Common myeloid progenitor, CD34-positive (primary cell): ENCODE data around the gene HSPB8.

ENCODE experiments used
- CTCF ChIA-PET: fragments of 350-600 bp; sonication (Branson Sonifier 250); formaldehyde crosslinking; loops from one replicate; lab custom pipeline; 2021; ENCODE audit warnings: antibody characterized with exemption; lab: Charles Lee
- POLR2A ChIA-PET: fragments of 350-600 bp; sonication (Branson Sonifier 250); formaldehyde crosslinking; loops from one replicate; lab custom pipeline; 2021; ENCODE audit warnings: antibody characterized with exemption; lab: Charles Lee
- DNase-seq, 3 donors: peaks; one replicate each; pipeline versions ENCODE4 v3.0.0 to v3.0.0-alpha.2; 2013
- H3K27ac ChIP-seq, 2 experiments: 1 replicate in 1 of 2; 2 replicates in 1 of 2; pipeline ENCODE4 v1.7.0; 2013; ENCODE audit warnings: inconsistent platforms in 2 of 2, low read length in 2 of 2, mild to moderate bottlenecking in 2 of 2, low read depth in 1 of 2, moderate library complexity in 1 of 2; ENCODE audit not compliant: severe bottlenecking in 2 of 2, insufficient read depth in 1 of 2, poor library complexity in 1 of 2
- H3K27me3 ChIP-seq, 5 experiments: replicated peaks in 2 of 5; 1 replicate in 3 of 5; 2 replicates in 2 of 5; pipeline versions ENCODE4 v1.6.1 to v1.7.0; 2013; ENCODE audit warnings: low read length in 4 of 5, mild to moderate bottlenecking in 2 of 5, moderate library complexity in 2 of 5, inconsistent platforms in 1 of 5; ENCODE audit not compliant: insufficient read depth in 5 of 5, control insufficient read depth in 4 of 5
- H3K36me3 ChIP-seq, 4 experiments: 1 replicate in 2 of 4; 2 replicates in 2 of 4; pipeline versions ENCODE4 v1.6.1 to v1.7.0; 2013; ENCODE audit warnings: low read length in 3 of 4, control low read depth in 1 of 4, mild to moderate bottlenecking in 1 of 4; ENCODE audit not compliant: control insufficient read depth in 4 of 4, insufficient read depth in 4 of 4
- H3K4me1 ChIP-seq, 4 experiments: 1 replicate in 3 of 4; 2 replicates in 1 of 4; pipeline versions ENCODE4 v1.6.1 to v1.7.1; 2013; ENCODE audit warnings: low read length in 3 of 4, mild to moderate bottlenecking in 3 of 4, control low read depth in 1 of 4, inconsistent platforms in 1 of 4, moderate library complexity in 1 of 4; ENCODE audit not compliant: control insufficient read depth in 4 of 4, insufficient read depth in 4 of 4; ENCODE audit errors: control extremely low read depth in 1 of 4
- H3K4me3 ChIP-seq, 7 experiments: 1 replicate in 4 of 7; 2 replicates in 3 of 7; pipeline versions ENCODE4 v1.5.1 to v1.7.0; 2013; ENCODE audit warnings: mild to moderate bottlenecking in 7 of 7, low read length in 6 of 7, moderate library complexity in 6 of 7, inconsistent platforms in 2 of 7, low read depth in 2 of 7, control low read depth in 1 of 7; ENCODE audit not compliant: insufficient read depth in 4 of 7, control insufficient read depth in 1 of 7; ENCODE audit errors: extremely low read depth in 1 of 7
- H3K9me3 ChIP-seq, 5 experiments: 1 replicate in 4 of 5; 2 replicates in 1 of 5; pipeline versions ENCODE4 v1.6.1 to v1.7.1; 2013; ENCODE audit warnings: low read length in 4 of 5, mild to moderate bottlenecking in 2 of 5, inconsistent platforms in 1 of 5, low read depth in 1 of 5, moderate library complexity in 1 of 5; ENCODE audit not compliant: control insufficient read depth in 4 of 5, insufficient read depth in 2 of 5; ENCODE audit errors: control extremely low read depth in 1 of 5
- WGBS: methylation state at CpG from one replicate; pipeline ENCODE4 v1.1.5; 2013; ENCODE audit not compliant: insufficient coverage; 5-methylcytosine and 5-hydroxymethylcytosine counted together

Gene HSPB8

DNA sequence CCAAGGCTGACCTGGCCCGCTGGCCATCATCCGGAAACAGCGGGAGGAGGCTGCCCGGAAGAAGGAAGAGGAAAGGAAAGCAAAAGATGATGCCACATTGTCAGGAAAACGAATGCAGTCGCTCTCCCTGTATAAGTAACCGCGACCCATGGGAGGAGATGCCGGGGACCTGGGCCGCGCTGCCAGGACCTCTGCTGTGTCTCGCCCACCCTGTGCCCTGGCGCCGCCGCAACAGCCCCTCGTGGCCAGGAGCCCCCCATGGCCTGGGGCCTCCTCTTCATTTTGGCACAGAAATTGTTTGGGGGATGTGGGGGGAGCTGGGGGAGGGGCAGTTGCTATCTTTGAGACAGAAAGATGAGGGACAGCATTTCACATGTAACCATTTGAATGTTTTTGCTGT is 16.5 kb downstream of the HSPB8 start:
- Histone ChIP-seq H3K4me3 (no peak overlapping the region), H3K27me3 (no peaks in the 10 kb centered on the region), H3K9me3 (no peaks in the 10 kb centered on the region), H3K36me3 (no peaks in the 10 kb centered on the region), H3K27ac (no peak overlapping the region), H3K4me1 (no peaks in the 10 kb centered on the region)
- WGBS: 98% methylated on average over 10 of the region's 16 CpGs
- no peak for DNase-seq
- ChIA-PET CTCF (no interaction called here), POLR2A (no interaction called here)

GRCh38 chr12:119198440-119198839 is 19.7 kb downstream of the HSPB8 start:
- Histone ChIP-seq H3K27ac (no peak overlapping the region), H3K27me3 (no peaks in the 10 kb centered on the region), H3K4me3 (no peak overlapping the region), H3K36me3 (no peaks in the 10 kb centered on the region), H3K4me1 (no peaks in the 10 kb centered on the region), H3K9me3 (no peaks in the 10 kb centered on the region)
- POLR2A ChIA-PET: no interaction called here
- 95% methylated on average over 2 of the region's 2 CpGs for WGBS
- CTCF ChIA-PET: no interaction called here
- no peak for DNase-seq

- no peak for DNase-seq
- H3K4me3 ChIP-seq: no peak overlapping the region
Measured at GRCh38 chr12:119200601-119201000, 21.9 kb downstream of the HSPB8 start.

GRCh38 chr12:119201789-119202543 is 23.2 kb downstream of the HSPB8 start:
- Histone ChIP-seq H3K9me3 (no peaks in the 10 kb centered on the region), H3K4me3 (no peak overlapping the region), H3K36me3 (no peaks in the 10 kb centered on the region), H3K27ac (no peak overlapping the region), H3K4me1 (no peaks in the 10 kb centered on the region), H3K27me3 (no peaks in the 10 kb centered on the region)
- no peak for DNase-seq
- ChIA-PET POLR2A (no interaction called here), CTCF (interaction anchor here (0.9 kb wide), 1 partner anchor 56 kb away, joined by 3 read pairs; no protein-coding TSS in a partner anchor)
- WGBS: 86% methylated on average over 5 of the region's 9 CpGs

More at GRCh38 chr12:119200601-119201000, 21.9 kb downstream of the HSPB8 start:
- no peaks in the 10 kb centered on the region for H3K27me3 ChIP-seq
- WGBS: 100% methylated on average over 3 of the region's 4 CpGs
- H3K27ac ChIP-seq: no peak overlapping the region
- no peaks in the 10 kb centered on the region for H3K4me1 ChIP-seq
- no peaks in the 10 kb centered on the region for H3K36me3 ChIP-seq
- ChIA-PET POLR2A (no interaction called here), CTCF (interaction anchor here (0.9 kb wide), 1 partner anchor 58 kb away, joined by 3 read pairs; no protein-coding TSS in a partner anchor)
- H3K9me3 ChIP-seq: no peaks in the 10 kb centered on the region

- ChIA-PET CTCF (no interaction called here), POLR2A (no interaction called here)
- WGBS: 70% methylated on average over 2 of the region's 2 CpGs
- Histone ChIP-seq H3K27ac (no peak overlapping the region), H3K4me1 (no peaks in the 10 kb centered on the region), H3K27me3 (no peaks in the 10 kb centered on the region), H3K4me3 (no peak overlapping the region), H3K36me3 (no peaks in the 10 kb centered on the region), H3K9me3 (no peaks in the 10 kb centered on the region)
- no peak for DNase-seq
Measured at GRCh38 chr12:119202544-119202943, 23.8 kb downstream of the HSPB8 start.

DNA sequence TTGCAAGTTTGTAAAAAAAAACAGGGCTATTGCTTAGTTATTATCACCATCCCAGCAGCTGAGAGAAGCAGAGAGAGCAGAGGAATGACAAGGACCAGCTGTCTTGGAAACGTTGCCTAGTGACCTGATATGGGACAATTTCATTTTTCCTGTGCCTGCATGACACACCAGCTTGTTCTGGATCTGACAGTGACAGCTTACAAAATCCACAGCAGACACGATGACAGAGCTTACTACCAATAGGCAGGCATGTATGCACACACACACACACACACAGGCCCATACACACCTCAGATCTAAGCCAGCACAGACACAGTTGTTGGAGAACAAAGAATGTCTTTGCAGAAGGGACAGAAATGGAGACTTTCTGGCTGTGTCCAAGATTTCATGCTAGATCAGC is 25.4 kb downstream of the HSPB8 start:
- H3K36me3 ChIP-seq: no peaks in the 10 kb centered on the region
- CTCF ChIA-PET: no interaction called here
- H3K27me3 ChIP-seq: peaks cover 0 to 2% (median 0%) of the 10 kb centered on the region in 5 experiments
- POLR2A ChIA-PET: no interaction called here
- H3K4me1 ChIP-seq: no peaks in the 10 kb centered on the region
- 75% methylated on average over 1 of the region's 2 CpGs for WGBS
- no peak overlapping the region for H3K4me3 ChIP-seq
- DNase-seq: no peak
- H3K9me3 ChIP-seq: no peaks in the 10 kb centered on the region
- H3K27ac ChIP-seq: no peak overlapping the region

GRCh38 chr12:119204671-119205285 is 26.0 kb downstream of the HSPB8 start:
- Histone ChIP-seq H3K27ac (no peak overlapping the region), H3K4me1 (no peaks in the 10 kb centered on the region), H3K9me3 (no peaks in the 10 kb centered on the region), H3K36me3 (no peaks in the 10 kb centered on the region), H3K27me3 (peaks cover 0 to 2% (median 0%) of the 10 kb centered on the region in 5 experiments), H3K4me3 (no peak overlapping the region)
- DNase-seq: no peak
- ChIA-PET POLR2A (no interaction called here), CTCF (no interaction called here)
- WGBS: 88% methylated on average over 7 of the region's 7 CpGs
